ENCODE results near the gene TMEM14B.

Gene TMEM14B

DNA sequence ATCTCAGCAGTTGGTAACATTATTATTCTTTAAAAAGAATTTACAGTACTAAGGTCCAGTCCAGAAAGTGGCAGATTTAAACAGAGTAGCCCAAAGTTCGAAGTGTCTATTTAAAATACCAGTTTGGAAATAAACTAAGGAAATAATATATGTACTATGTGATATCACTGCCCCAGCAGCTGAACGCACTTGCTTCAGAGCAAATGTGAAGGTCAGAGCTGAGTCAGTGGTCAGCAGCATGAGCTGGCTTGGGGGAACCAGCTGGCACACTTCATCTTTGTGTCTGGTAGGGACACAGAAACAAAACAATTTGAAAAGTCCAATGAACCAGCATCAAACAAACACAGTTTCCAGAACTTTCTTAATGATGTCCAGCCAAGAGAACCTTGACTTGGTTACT is 15.4 kb downstream of the TMEM14B start:
- Histone ChIP-seq H3K36me3 (ENCODE audit: insufficient read depth, low read length) (no peaks in the 10 kb centered on the region; the same call in 1 of the 2 replicates), H3K9me3 (ENCODE audit: control insufficient read depth, insufficient read depth, low read length) (no peaks in the 10 kb centered on the region), H3K9ac (ENCODE audit: low read depth, low read length) (no peak overlapping the region), H3K4me1 (ENCODE audit: insufficient read depth, low read length) (0 out of 2 replicates have a peak, but pooled peaks cover 7% of the 10 kb centered on the region)

DNA sequence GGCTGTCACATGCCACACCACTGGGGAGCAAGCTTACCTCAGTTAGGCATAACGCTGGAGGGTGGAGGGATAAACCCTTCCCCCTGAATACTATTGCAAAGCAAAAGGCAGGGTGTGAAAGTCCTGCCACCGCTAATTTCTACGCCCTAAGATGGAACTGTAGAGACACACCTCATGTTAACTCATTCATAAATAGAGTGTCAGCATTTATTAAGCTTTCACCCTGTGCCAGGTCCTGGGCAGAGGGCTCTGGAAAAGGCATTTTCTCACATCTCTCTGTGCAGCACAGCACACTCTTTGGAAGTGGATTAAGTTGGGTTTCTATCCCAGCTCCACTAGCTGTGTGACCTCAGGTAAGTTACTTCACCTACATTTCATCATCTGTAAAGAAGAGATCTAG is 21.8 kb downstream of the TMEM14B start:
- no peaks in the 10 kb centered on the region for H3K4me1 ChIP-seq (ENCODE audit: insufficient read depth, low read length)
- H3K36me3 ChIP-seq (ENCODE audit: insufficient read depth, low read length): peaks cover 8% of the 10 kb centered on the region
- H3K9me3 ChIP-seq (ENCODE audit: control insufficient read depth, insufficient read depth, low read length): no peaks in the 10 kb centered on the region
- no peak overlapping the region for H3K9ac ChIP-seq (ENCODE audit: low read depth, low read length)

GRCh38 chr6:10771371-10771894 is 23.8 kb downstream of the TMEM14B start:
- Histone ChIP-seq H3K9ac (ENCODE audit: low read depth, low read length) (no peak overlapping the region), H3K9me3 (ENCODE audit: control insufficient read depth, insufficient read depth, low read length) (no peaks in the 10 kb centered on the region), H3K36me3 (ENCODE audit: insufficient read depth, low read length) (peaks cover 12% of the 10 kb centered on the region), H3K4me1 (ENCODE audit: insufficient read depth, low read length) (no peaks in the 10 kb centered on the region)

- Histone ChIP-seq H3K4me1 (ENCODE audit: insufficient read depth, low read length) (no peaks in the 10 kb centered on the region), H3K9me3 (ENCODE audit: control insufficient read depth, insufficient read depth, low read length) (no peaks in the 10 kb centered on the region), H3K36me3 (ENCODE audit: insufficient read depth, low read length) (peaks cover 7% of the 10 kb centered on the region), H3K9ac (ENCODE audit: low read depth, low read length) (no peak overlapping the region)
Observed at GRCh38 chr6:10778230-10778629, 30.6 kb downstream of the TMEM14B start.

- H3K4me1 ChIP-seq (ENCODE audit: insufficient read depth, low read length): no peaks in the 10 kb centered on the region
- H3K36me3 ChIP-seq (ENCODE audit: insufficient read depth, low read length): peaks cover 7% of the 10 kb centered on the region
- H3K9ac ChIP-seq (ENCODE audit: low read depth, low read length): no peak overlapping the region
- no peaks in the 10 kb centered on the region for H3K9me3 ChIP-seq (ENCODE audit: control insufficient read depth, insufficient read depth, low read length)
Observed at GRCh38 chr6:10779076-10779475, 31.5 kb downstream of the TMEM14B start.

- Histone ChIP-seq H3K36me3 (ENCODE audit: insufficient read depth, low read length) (no peaks in the 10 kb centered on the region), H3K9me3 (ENCODE audit: control insufficient read depth, insufficient read depth, low read length) (no peaks in the 10 kb centered on the region), H3K4me1 (ENCODE audit: insufficient read depth, low read length) (no peaks in the 10 kb centered on the region), H3K9ac (ENCODE audit: low read depth, low read length) (no peak overlapping the region)
Observed at GRCh38 chr6:10791673-10792072, 44.1 kb downstream of the TMEM14B start.

DNA sequence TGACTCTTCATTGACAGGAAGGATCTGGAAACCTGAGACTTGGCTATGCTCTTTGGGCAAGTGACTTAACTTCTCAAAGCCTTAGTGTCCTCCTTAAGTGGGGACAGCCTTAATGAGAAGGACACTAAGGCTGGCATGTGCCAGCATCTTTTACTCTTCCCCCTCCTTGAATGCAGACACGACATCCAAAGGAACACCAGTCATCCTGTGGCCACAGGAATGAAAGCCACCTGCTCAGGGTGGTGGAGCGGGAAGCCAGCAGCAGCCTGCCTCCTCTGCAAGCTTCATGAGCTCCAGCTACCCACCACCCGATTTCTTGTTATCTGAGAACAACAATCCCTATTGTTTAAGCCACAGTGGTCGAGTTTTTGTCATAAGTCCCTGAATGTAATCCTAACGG is 44.5 kb downstream of the TMEM14B start:
- Histone ChIP-seq H3K4me1 (ENCODE audit: insufficient read depth, low read length) (no peaks in the 10 kb centered on the region), H3K36me3 (ENCODE audit: insufficient read depth, low read length) (no peaks in the 10 kb centered on the region), H3K9me3 (ENCODE audit: control insufficient read depth, insufficient read depth, low read length) (no peaks in the 10 kb centered on the region), H3K9ac (ENCODE audit: low read depth, low read length) (no peak overlapping the region)

DNA sequence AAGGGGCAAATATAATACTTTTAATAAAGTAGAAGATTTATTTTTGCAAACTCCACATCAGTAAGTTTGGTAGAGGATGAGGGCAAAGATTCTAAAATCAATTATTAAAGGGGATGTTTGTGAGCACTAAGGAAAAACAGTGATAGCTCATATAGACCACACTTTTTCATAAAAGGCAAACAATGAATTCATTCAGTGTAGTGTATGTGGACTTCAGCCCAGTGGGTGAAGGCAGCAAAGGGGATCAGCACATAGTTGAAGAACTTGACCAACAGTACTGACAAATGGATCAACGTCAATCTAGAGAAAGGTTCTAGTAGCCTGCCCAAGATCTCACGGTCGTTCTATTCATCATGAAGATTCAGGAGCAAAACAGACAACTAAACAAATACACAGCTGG is 45.4 kb downstream of the TMEM14B start:
- H3K9me3 ChIP-seq (ENCODE audit: control insufficient read depth, insufficient read depth, low read length): no peaks in the 10 kb centered on the region
- H3K4me1 ChIP-seq (ENCODE audit: insufficient read depth, low read length): no peaks in the 10 kb centered on the region
- H3K9ac ChIP-seq (ENCODE audit: low read depth, low read length): no peak overlapping the region
- no peaks in the 10 kb centered on the region for H3K36me3 ChIP-seq (ENCODE audit: insufficient read depth, low read length)

- Histone ChIP-seq H3K4me1 (ENCODE audit: insufficient read depth, low read length) (no peaks in the 10 kb centered on the region), H3K9me3 (ENCODE audit: control insufficient read depth, insufficient read depth, low read length) (no peaks in the 10 kb centered on the region), H3K36me3 (ENCODE audit: insufficient read depth, low read length) (no peaks in the 10 kb centered on the region), H3K9ac (ENCODE audit: low read depth, low read length) (no peak overlapping the region)
Observed at GRCh38 chr6:10793695-10794094, 46.1 kb downstream of the TMEM14B start.

- Histone ChIP-seq H3K9ac (ENCODE audit: low read depth, low read length) (no peak overlapping the region), H3K4me1 (ENCODE audit: insufficient read depth, low read length) (no peaks in the 10 kb centered on the region), H3K36me3 (ENCODE audit: insufficient read depth, low read length) (no peaks in the 10 kb centered on the region), H3K9me3 (ENCODE audit: control insufficient read depth, insufficient read depth, low read length) (no peaks in the 10 kb centered on the region)
Observed at GRCh38 chr6:10794239-10794638, 46.6 kb downstream of the TMEM14B start.

- Histone ChIP-seq H3K9ac (ENCODE audit: low read depth, low read length) (no peak overlapping the region), H3K9me3 (ENCODE audit: control insufficient read depth, insufficient read depth, low read length) (no peaks in the 10 kb centered on the region), H3K4me1 (ENCODE audit: insufficient read depth, low read length) (no peaks in the 10 kb centered on the region), H3K36me3 (ENCODE audit: insufficient read depth, low read length) (no peaks in the 10 kb centered on the region)
Observed at GRCh38 chr6:10800810-10801209, 53.2 kb downstream of the TMEM14B start.

DNA sequence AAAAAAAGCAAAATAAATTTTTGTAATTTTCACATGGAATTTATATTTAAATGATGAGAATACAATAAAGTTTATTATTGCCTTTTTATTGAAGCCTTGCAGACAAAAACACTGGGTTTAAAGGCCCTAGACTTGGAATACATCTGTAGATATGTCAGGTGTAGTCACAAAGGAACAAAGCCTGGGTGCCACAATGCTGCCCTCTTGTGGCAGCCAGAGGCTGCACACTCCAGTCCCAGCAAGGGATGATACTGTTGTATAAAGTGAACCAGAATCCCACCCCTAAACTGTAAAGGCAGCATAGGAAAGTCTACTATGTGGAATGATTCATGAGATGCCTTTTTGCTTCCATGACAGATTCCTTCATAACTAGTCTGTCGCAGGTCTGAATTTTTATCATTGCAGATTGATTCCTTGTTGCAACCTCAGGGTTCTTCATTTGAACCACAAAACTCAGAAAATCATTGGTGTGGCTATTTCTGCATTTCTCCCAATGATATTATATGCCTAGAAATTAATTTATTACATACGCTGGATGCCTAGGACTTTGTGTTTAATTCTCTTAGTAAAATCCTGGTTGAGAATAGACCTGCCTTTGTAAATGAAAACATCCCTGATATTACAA is 53.7 kb downstream of the TMEM14B start:
- H3K4me1 ChIP-seq (ENCODE audit: insufficient read depth, low read length): no peaks in the 10 kb centered on the region
- H3K9me3 ChIP-seq (ENCODE audit: control insufficient read depth, insufficient read depth, low read length): no peaks in the 10 kb centered on the region
- H3K9ac ChIP-seq (ENCODE audit: low read depth, low read length): no peak overlapping the region
- no peaks in the 10 kb centered on the region for H3K36me3 ChIP-seq (ENCODE audit: insufficient read depth, low read length)

Data from ES-I3 (cell line).